ENCODE measurements around the gene IRGC.

IRGC gene

GRCh38 chr19:43720936-43721335, 5.1 kb downstream of the IRGC start:
- TF ChIP-seq, protein P1, sequence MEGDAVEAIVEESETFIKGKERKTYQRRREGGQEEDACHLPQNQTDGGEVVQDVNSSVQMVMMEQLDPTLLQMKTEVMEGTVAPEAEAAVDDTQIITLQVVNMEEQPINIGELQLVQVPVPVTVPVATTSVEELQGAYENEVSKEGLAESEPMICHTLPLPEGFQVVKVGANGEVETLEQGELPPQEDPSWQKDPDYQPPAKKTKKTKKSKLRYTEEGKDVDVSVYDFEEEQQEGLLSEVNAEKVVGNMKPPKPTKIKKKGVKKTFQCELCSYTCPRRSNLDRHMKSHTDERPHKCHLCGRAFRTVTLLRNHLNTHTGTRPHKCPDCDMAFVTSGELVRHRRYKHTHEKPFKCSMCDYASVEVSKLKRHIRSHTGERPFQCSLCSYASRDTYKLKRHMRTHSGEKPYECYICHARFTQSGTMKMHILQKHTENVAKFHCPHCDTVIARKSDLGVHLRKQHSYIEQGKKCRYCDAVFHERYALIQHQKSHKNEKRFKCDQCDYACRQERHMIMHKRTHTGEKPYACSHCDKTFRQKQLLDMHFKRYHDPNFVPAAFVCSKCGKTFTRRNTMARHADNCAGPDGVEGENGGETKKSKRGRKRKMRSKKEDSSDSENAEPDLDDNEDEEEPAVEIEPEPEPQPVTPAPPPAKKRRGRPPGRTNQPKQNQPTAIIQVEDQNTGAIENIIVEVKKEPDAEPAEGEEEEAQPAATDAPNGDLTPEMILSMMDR (IDR thresholded peaks at IDR 0.05; ENCODE audit: extremely low read depth, insufficient read depth, missing control alignments): no peak
- in situ Hi-C loops (cut with MboI; ENCODE audit: low pct_unique_long_range_greater_than_20kb, low sequenced_read_pairs, unreplicated experiment): no loop called here
- no peak for DNase-seq (ENCODE audit: low spot score)

DNA sequence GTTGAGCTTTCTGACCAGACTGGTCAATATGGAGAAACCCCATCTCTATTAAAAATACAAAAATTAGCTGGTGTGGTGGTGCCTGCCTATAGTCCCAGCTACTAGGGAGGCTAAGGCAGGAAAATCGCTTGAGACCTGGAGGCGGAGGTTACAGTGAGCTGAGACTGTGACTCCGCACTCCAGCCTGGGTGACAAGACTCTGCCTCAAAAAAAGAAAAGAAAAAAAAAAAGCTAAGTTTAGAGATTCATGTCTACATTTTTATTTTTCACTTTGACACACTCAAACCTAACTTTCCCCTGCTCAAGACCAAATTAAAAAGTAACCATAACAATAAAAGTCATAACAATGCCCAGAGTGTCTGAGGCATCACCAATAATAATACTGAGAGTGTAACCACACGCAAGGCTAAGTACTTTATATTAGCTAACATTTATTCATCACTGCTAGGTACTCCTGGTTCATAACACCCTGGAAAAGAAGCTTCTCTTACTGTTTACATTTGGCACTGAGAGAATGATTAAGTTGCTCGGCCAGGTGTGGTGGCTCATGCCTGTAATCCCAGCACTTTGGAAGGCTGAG, 5.7 kb downstream of the IRGC start:
- in situ Hi-C loops (cut with MboI; ENCODE audit: low pct_unique_long_range_greater_than_20kb, low sequenced_read_pairs, unreplicated experiment): no loop called here
- TF ChIP-seq, protein P1 (IDR thresholded peaks at IDR 0.05; ENCODE audit: extremely low read depth, insufficient read depth, missing control alignments): no peak
- DNase-seq (ENCODE audit: low spot score): no peak

DNA sequence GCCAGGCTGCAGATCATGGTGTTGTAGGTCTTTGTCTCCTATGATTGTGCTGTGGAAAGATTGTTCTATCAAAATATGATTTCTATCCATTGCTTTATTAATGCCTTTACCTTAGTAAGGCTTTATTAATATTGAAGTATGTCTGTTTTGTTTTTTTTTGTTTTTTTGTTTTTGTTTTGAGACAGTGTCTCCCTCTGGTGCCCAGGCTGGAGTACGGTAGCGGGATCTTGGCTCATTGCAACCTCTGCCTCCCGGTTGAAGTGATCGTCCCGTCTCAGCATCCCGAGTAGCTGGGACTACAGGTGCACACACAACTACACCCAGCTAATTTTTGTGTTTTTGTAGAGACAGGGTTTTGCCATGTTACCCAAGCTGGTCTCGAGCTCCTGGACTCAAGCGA, 7.7 kb downstream of the IRGC start:
- TF ChIP-seq, protein P1 (IDR thresholded peaks at IDR 0.05; ENCODE audit: extremely low read depth, insufficient read depth, missing control alignments): no peak
- no peak for DNase-seq (ENCODE audit: low spot score)
- in situ Hi-C loops (cut with MboI; ENCODE audit: low pct_unique_long_range_greater_than_20kb, low sequenced_read_pairs, unreplicated experiment): no loop called here

DNA sequence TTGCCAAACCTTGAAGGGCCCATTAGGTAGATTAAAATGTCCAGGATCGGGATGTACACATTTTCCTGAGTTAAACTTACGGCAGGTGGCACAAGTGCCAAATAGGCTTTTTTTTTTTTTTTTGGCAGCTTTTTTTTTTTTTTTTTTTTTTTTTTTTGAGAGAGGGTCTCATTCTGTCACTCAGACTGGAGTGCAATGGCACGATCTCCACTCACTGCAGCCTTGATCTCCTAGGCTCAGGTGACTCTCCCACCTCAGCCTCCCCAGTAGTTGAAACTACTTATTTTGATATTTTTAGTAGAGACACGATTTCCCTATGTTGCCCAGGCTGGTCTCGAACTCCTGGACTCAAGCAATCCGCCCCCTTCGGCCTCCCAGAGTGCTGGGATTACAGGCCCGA, 9.0 kb downstream of the IRGC start:
- DNase-seq (ENCODE audit: low spot score): no peak
- TF ChIP-seq, protein P1 (IDR thresholded peaks at IDR 0.05; ENCODE audit: extremely low read depth, insufficient read depth, missing control alignments): no peak
- in situ Hi-C loops (cut with MboI; ENCODE audit: low pct_unique_long_range_greater_than_20kb, low sequenced_read_pairs, unreplicated experiment): no loop called here

GRCh38 chr19:43725468-43725867, 9.6 kb downstream of the IRGC start:
- peak; percentile 61 for DNase-seq (ENCODE audit: low spot score)
- in situ Hi-C loops (cut with MboI; ENCODE audit: low pct_unique_long_range_greater_than_20kb, low sequenced_read_pairs, unreplicated experiment): no loop called here
- TF ChIP-seq, protein P1 (IDR thresholded peaks at IDR 0.05; ENCODE audit: extremely low read depth, insufficient read depth, missing control alignments): no peak

DNA sequence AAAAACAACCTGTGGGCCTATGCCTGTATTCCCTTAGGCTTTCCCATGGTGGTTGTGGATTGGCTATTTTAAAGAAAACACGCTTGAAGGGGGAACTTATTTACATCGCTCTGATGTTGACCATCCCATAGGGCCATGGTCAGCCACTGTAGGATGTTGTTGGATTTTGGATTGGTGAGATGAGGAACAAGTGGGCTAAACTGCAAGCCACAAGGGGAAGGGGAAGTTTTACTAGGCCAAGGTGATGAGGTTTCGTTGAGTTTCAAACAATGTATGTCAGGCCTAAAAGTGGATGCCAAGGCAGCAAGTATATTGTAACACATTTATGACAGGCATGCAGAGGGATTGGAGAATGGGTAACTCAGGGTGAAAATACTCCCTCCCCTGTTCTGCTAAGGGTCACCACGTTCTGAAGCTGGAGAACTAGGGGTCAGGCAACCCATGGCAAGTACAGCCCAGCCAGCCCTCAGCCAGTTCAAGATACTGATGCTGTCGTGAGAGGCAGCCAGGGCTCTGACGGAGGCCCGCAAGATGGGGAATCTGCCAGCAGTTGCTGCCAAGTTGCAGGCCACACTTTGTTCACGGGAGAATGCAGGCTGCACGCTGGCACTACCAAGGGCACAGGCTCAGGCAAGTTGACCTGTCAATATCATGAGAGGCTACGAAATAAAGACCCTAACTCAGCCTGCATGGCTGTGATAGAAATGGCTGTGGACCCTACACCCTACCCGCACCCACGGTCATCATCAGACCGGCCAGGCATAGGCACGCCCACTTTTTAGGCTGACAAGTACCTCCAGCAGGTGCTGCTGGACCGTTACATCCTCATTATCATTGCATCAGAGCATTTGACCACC, 11.1 kb downstream of the IRGC start:
- TF ChIP-seq, protein P1 (IDR thresholded peaks at IDR 0.05; ENCODE audit: extremely low read depth, insufficient read depth, missing control alignments): no peak
- no peak for DNase-seq (ENCODE audit: low spot score)
- in situ Hi-C loops (cut with MboI; ENCODE audit: low pct_unique_long_range_greater_than_20kb, low sequenced_read_pairs, unreplicated experiment): no loop called here
